Liver (tissue), 3 donors: ENCODE measurements around the gene DYNC1LI2.

Source experiments
- FOXA1 ChIP-seq: IDR thresholded peaks from 2 replicates; pipeline ENCODE4 v1.6.1; 2016; ENCODE audit warnings: antibody characterized with exemption
- GABPA ChIP-seq, 2 donors: IDR thresholded peaks in 1 of 2; conservative IDR thresholded peaks in 1 of 2; 2 replicates each; pipeline ENCODE4 v1.6.1; 2016; ENCODE audit warnings: antibody characterized with exemption in 2 of 2, mild to moderate bottlenecking in 1 of 2, moderate library complexity in 1 of 2
- JUND ChIP-seq, 2 donors: IDR thresholded peaks; 2 replicates each; pipeline ENCODE4 v1.6.1; 2016; ENCODE audit warnings: antibody characterized with exemption in 2 of 2
- RAD21 ChIP-seq, 2 donors: IDR thresholded peaks; 2 replicates each; pipeline ENCODE4 v1.6.1; 2016; ENCODE audit warnings: antibody characterized with exemption in 2 of 2, mild to moderate bottlenecking in 2 of 2
- TAF1 ChIP-seq: conservative IDR thresholded peaks from 2 replicates; pipeline ENCODE4 v1.6.1; 2016; ENCODE audit warnings: antibody characterized with exemption, mild to moderate bottlenecking
- YY1 ChIP-seq: IDR thresholded peaks from 2 replicates; pipeline ENCODE4 v1.6.1; 2016; ENCODE audit warnings: antibody characterized with exemption, mild to moderate bottlenecking
- TF ChIP-seq, protein P1 (sequence below): fragments of 150-350 bp; IDR thresholded peaks from 2 replicates; pipeline ENCODE4 v1.5.1; 2017; ENCODE audit warnings: improper control_type of control experiment, low read depth, low read length; ENCODE audit not compliant: missing input control
- TF ChIP-seq, protein P2 (sequence below): IDR thresholded peaks from 2 replicates; pipeline ENCODE4 v1.6.1; 2016; ENCODE audit warnings: antibody characterized with exemption, mild to moderate bottlenecking
- TF ChIP-seq, protein P3 (sequence below): IDR thresholded peaks from 2 replicates; pipeline ENCODE4 v1.6.1; 2016; ENCODE audit warnings: antibody characterized with exemption
- donor health status: healthy.
- donor health status: healthy.

DNA sequence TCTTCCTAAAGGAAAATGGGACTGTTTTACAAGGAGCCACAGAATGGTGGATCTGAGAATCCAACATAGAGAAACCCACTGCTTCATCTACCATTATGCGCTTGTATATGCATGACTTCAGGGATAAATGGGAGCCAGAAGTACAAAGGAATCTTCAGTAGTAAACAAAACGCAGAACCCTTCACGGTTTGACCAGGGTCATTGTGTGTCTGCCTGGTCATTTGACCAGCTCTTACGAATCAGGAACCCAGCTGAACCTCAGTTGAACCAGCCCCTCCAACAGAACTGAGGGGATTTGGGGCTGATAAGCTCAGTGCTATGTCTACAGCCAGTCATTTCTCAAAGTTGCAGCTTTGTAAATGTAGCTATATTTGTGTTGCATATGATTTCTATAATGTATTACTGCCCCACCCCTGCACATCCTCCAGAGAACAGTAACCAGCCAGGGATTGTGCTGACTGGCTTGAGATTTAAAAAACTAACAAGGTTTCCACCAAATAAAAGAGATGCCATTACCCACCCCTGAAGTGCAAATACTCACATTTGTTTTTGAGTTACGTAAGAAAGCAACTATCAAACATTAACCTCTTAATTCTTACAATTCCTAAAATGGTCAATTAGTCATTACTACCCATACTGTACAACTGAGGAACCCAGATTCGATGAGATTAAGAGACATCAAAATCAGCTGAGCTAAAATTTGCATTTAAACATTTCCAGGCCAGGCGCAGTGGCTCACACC is 61.1 kb downstream of the DYNC1LI2 start:
- TF ChIP-seq, protein P1, sequence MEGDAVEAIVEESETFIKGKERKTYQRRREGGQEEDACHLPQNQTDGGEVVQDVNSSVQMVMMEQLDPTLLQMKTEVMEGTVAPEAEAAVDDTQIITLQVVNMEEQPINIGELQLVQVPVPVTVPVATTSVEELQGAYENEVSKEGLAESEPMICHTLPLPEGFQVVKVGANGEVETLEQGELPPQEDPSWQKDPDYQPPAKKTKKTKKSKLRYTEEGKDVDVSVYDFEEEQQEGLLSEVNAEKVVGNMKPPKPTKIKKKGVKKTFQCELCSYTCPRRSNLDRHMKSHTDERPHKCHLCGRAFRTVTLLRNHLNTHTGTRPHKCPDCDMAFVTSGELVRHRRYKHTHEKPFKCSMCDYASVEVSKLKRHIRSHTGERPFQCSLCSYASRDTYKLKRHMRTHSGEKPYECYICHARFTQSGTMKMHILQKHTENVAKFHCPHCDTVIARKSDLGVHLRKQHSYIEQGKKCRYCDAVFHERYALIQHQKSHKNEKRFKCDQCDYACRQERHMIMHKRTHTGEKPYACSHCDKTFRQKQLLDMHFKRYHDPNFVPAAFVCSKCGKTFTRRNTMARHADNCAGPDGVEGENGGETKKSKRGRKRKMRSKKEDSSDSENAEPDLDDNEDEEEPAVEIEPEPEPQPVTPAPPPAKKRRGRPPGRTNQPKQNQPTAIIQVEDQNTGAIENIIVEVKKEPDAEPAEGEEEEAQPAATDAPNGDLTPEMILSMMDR: no peak
- TF ChIP-seq RAD21 (IDR thresholded peaks at IDR 0.05) (peak in 1 of 2 donors; percentile 17), JUND (IDR thresholded peaks at IDR 0.05) (peak in 1 of 2 donors; percentile 10), GABPA (IDR thresholded peaks at IDR 0.05 in 1 of 2, conservative IDR thresholded peaks at IDR 0.05 in 1 of 2) (no peak), TAF1 (no peak), FOXA1 (no peak), YY1 (peak; percentile 72)
- TF ChIP-seq, protein P2, sequence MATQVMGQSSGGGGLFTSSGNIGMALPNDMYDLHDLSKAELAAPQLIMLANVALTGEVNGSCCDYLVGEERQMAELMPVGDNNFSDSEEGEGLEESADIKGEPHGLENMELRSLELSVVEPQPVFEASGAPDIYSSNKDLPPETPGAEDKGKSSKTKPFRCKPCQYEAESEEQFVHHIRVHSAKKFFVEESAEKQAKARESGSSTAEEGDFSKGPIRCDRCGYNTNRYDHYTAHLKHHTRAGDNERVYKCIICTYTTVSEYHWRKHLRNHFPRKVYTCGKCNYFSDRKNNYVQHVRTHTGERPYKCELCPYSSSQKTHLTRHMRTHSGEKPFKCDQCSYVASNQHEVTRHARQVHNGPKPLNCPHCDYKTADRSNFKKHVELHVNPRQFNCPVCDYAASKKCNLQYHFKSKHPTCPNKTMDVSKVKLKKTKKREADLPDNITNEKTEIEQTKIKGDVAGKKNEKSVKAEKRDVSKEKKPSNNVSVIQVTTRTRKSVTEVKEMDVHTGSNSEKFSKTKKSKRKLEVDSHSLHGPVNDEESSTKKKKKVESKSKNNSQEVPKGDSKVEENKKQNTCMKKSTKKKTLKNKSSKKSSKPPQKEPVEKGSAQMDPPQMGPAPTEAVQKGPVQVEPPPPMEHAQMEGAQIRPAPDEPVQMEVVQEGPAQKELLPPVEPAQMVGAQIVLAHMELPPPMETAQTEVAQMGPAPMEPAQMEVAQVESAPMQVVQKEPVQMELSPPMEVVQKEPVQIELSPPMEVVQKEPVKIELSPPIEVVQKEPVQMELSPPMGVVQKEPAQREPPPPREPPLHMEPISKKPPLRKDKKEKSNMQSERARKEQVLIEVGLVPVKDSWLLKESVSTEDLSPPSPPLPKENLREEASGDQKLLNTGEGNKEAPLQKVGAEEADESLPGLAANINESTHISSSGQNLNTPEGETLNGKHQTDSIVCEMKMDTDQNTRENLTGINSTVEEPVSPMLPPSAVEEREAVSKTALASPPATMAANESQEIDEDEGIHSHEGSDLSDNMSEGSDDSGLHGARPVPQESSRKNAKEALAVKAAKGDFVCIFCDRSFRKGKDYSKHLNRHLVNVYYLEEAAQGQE: no peak
- TF ChIP-seq, protein P3, sequence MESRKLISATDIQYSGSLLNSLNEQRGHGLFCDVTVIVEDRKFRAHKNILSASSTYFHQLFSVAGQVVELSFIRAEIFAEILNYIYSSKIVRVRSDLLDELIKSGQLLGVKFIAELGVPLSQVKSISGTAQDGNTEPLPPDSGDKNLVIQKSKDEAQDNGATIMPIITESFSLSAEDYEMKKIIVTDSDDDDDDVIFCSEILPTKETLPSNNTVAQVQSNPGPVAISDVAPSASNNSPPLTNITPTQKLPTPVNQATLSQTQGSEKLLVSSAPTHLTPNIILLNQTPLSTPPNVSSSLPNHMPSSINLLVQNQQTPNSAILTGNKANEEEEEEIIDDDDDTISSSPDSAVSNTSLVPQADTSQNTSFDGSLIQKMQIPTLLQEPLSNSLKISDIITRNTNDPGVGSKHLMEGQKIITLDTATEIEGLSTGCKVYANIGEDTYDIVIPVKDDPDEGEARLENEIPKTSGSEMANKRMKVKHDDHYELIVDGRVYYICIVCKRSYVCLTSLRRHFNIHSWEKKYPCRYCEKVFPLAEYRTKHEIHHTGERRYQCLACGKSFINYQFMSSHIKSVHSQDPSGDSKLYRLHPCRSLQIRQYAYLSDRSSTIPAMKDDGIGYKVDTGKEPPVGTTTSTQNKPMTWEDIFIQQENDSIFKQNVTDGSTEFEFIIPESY: no peak
